Esophagus muscularis mucosa (tissue), 4 donors: Measurements from ENCODE around the gene PELI2. TPM values are rescaled to one million over a fixed set of nuclear protein-coding genes. Genes with fewer than 3 reads are reported as not detected.

Experiments used
- DNase-seq: peaks from one replicate; pipeline ENCODE4 v3.0.0-alpha.2; 2017; ENCODE audit errors: extremely low spot score
- H3K27ac ChIP-seq, 4 donors: fragments of 200-600 bp; sonication (generic); replicated peaks in 1 of 4; 1 replicate in 3 of 4; 2 replicates in 1 of 4; pipeline ENCODE4 v1.5.1; 2016 to 2019; ENCODE audit warnings: mild to moderate bottlenecking in 1 of 4
- H3K27me3 ChIP-seq, 4 donors: fragments of 200-600 bp; sonication (generic); one replicate each; pipeline versions ENCODE4 v1.5.1 to v1.6.0; 2016 to 2019
- H3K36me3 ChIP-seq, 4 donors: fragments of 200-600 bp; sonication (generic); one replicate each; pipeline ENCODE4 v1.5.1; 2016 to 2019
- H3K4me1 ChIP-seq, 4 donors: fragments of 200-600 bp; sonication (generic); one replicate each; pipeline ENCODE4 v1.5.1; 2016 to 2019
- H3K4me3 ChIP-seq, 4 donors: fragments of 200-600 bp; sonication (generic); 1 replicate in 2 of 4; 2 replicates in 2 of 4; pipeline ENCODE4 v1.5.1; 2016 to 2019; ENCODE audit warnings: mild to moderate bottlenecking in 4 of 4, moderate library complexity in 1 of 4
- H3K9me3 ChIP-seq, 4 donors: fragments of 200-600 bp; sonication (generic); 1 replicate in 3 of 4; 2 replicates in 1 of 4; pipeline ENCODE4 v1.5.1; 2016 to 2019
- CTCF ChIP-seq, 3 experiments: fragments of 200-600 bp in 2 of 3; fragments of 450-650 bp in 1 of 3; sonication (generic) in 2 of 3; IDR thresholded peaks; one replicate each; pipeline ENCODE4 v1.5.1; 2017 to 2019; ENCODE audit warnings: antibody characterized with exemption in 3 of 3, mild to moderate bottlenecking in 2 of 3, moderate library complexity in 1 of 3
- EP300 ChIP-seq: sonication (generic); formaldehyde crosslinking; IDR thresholded peaks from one replicate; pipeline ENCODE4 v1.6.1; 2017; ENCODE audit warnings: antibody characterized with exemption
- POLR2A ChIP-seq: fragments of 450-650 bp; IDR thresholded peaks from one replicate; pipeline ENCODE4 v1.6.1; 2017; ENCODE audit warnings: antibody characterized with exemption, moderate library complexity, mild to moderate bottlenecking, low read depth
- POLR2AphosphoS5 ChIP-seq, 2 donors: sonication (generic); formaldehyde crosslinking; IDR thresholded peaks; one replicate each; pipeline ENCODE4 v1.6.1; 2017; ENCODE audit warnings: antibody characterized with exemption in 2 of 2
- WGBS: methylation state at CpG from one replicate; pipeline ENCODE4 v1.1.5; 2018; 5-methylcytosine and 5-hydroxymethylcytosine counted together
- intact Hi-C: fragments of 100-400 bp; cut with DNase I; formaldehyde crosslinking; loops from one replicate; pipeline ENCODE4 v1.15.1; 2023
- total RNA-seq, 4 donors: library from RNA; depleted of rRNA; stranded (reverse); fragments of >200 nt; gene quantifications; one replicate each; pipeline versions ENCODE4 v1.1.0 to v1.2.1, GENCODE V29; 2016

The PELI2 gene
- total RNA-seq, 4 donors from 2014 or later = 10.6 to 16.3 (median 14.1) TPM

GRCh38 chr14:56278383-56278782, 160.2 kb downstream of the PELI2 start:
- WGBS = 64% methylated on average over 1 of the region's 1 CpG
- H3K27ac ChIP-seq = no peak overlapping the region
- H3K36me3 ChIP-seq = no peaks in the 10 kb centered on the region
- H3K4me3 ChIP-seq = no peak overlapping the region
- peaks cover 0 to 9% (median 0%) of the 10 kb centered on the region in 4 donors for H3K4me1 ChIP-seq
- TF ChIP-seq POLR2A = no peak
- no peak for TF ChIP-seq CTCF (IDR thresholded peaks at IDR 0.05)
- TF ChIP-seq POLR2AphosphoS5 (IDR thresholded peaks at IDR 0.05) = no peak
- TF ChIP-seq EP300 = no peak
- no peaks in the 10 kb centered on the region for H3K27me3 ChIP-seq
- intact Hi-C loops = no loop called here
- no peaks in the 10 kb centered on the region for H3K9me3 ChIP-seq
- no peak for DNase-seq

GRCh38 chr14:56280843-56281242, 162.6 kb downstream of the PELI2 start:
- H3K36me3 ChIP-seq = no peaks in the 10 kb centered on the region
- H3K27me3 ChIP-seq = no peaks in the 10 kb centered on the region
- no peaks in the 10 kb centered on the region for H3K9me3 ChIP-seq
- no peak overlapping the region for H3K4me3 ChIP-seq
- no peak for DNase-seq
- no peaks in the 10 kb centered on the region for H3K4me1 ChIP-seq
- 95% methylated on average over 2 of the region's 2 CpGs for WGBS
- intact Hi-C loops = no loop called here
- TF ChIP-seq POLR2AphosphoS5 (IDR thresholded peaks at IDR 0.05) (no peak), POLR2A (no peak), EP300 (no peak), CTCF (IDR thresholded peaks at IDR 0.05) (no peak)
- no peak overlapping the region for H3K27ac ChIP-seq

GRCh38 chr14:56282179-56282578, 164.0 kb downstream of the PELI2 start:
- TF ChIP-seq EP300 = no peak
- TF ChIP-seq POLR2AphosphoS5 (IDR thresholded peaks at IDR 0.05) = no peak
- no peak for TF ChIP-seq POLR2A
- TF ChIP-seq CTCF (IDR thresholded peaks at IDR 0.05) = no peak
- Histone ChIP-seq H3K27me3 (no peaks in the 10 kb centered on the region), H3K4me3 (no peak overlapping the region), H3K4me1 (no peaks in the 10 kb centered on the region), H3K9me3 (no peaks in the 10 kb centered on the region), H3K27ac (no peak overlapping the region), H3K36me3 (no peaks in the 10 kb centered on the region)
- intact Hi-C loops = no loop called here
- no peak for DNase-seq
- 93% methylated on average over 2 of the region's 2 CpGs for WGBS

- Histone ChIP-seq H3K27me3 (no peaks in the 10 kb centered on the region), H3K27ac (no peak overlapping the region), H3K4me1 (no peaks in the 10 kb centered on the region), H3K36me3 (peaks cover 0 to 8% (median 0%) of the 10 kb centered on the region in 4 donors), H3K4me3 (no peak overlapping the region), H3K9me3 (no peaks in the 10 kb centered on the region)
- DNase-seq = no peak
- intact Hi-C loops = no loop called here
- 100% methylated on average over 1 of the region's 1 CpG for WGBS
- no peak for TF ChIP-seq POLR2A
- TF ChIP-seq CTCF (IDR thresholded peaks at IDR 0.05) = no peak
- TF ChIP-seq POLR2AphosphoS5 (IDR thresholded peaks at IDR 0.05) = no peak
- no peak for TF ChIP-seq EP300
These were observed 166.4 kb downstream of the PELI2 start for GRCh38 chr14:56284641-56285040.

- 85% methylated on average over 2 of the region's 2 CpGs for WGBS
- DNase-seq = no peak
- Histone ChIP-seq H3K27ac (no peak overlapping the region), H3K4me1 (no peaks in the 10 kb centered on the region), H3K27me3 (no peaks in the 10 kb centered on the region), H3K36me3 (peaks cover 6 to 32% (median 16%) of the 10 kb centered on the region in 4 donors), H3K9me3 (no peaks in the 10 kb centered on the region), H3K4me3 (no peak overlapping the region)
- intact Hi-C loops = no loop called here
- TF ChIP-seq EP300 (no peak), CTCF (IDR thresholded peaks at IDR 0.05) (no peak), POLR2AphosphoS5 (IDR thresholded peaks at IDR 0.05) (no peak), POLR2A (no peak)
These were observed 170.9 kb downstream of the PELI2 start for GRCh38 chr14:56289155-56289554.
